Right lung (tissue), 5 donors: ENCODE measurements around the gene ZAP70. TPM values are rescaled to one million over a fixed set of nuclear protein-coding genes. Genes with fewer than 3 reads are reported as not detected.

ENCODE experiments used
- DNase-seq, 2 donors: peaks; one replicate each; pipeline ENCODE4 v3.0.0-alpha.2; 2013
- polyA plus RNA-seq, 5 donors: library from polyadenylated mRNA; unstranded; fragments of 120-200 nt; gene quantifications; one replicate each; pipeline versions ENCODE4 v1.2.1 to v1.2.3, GENCODE V29; 2013; ENCODE audit warnings: inconsistent platforms in 1 of 5, low replicate concordance in 1 of 5; ENCODE audit not compliant: insufficient read length in 5 of 5, insufficient read depth in 1 of 5

Gene ZAP70
- polyA plus RNA-seq, 5 donors: 1.5 to 2.4 (median 1.8) TPM

GRCh38 chr2:97732436-97733340, 19.3 kb downstream of the ZAP70 start:
- DNase-seq: no peak

GRCh38 chr2:97733341-97734035, 20.1 kb downstream of the ZAP70 start:
- DNase-seq: no peak

- DNase-seq: no peak
Observed at GRCh38 chr2:97734061-97735051, 21.0 kb downstream of the ZAP70 start.

GRCh38 chr2:97735161-97735561, 21.8 kb downstream of the ZAP70 start:
- DNase-seq: no peak

GRCh38 chr2:97736185-97736584, 22.8 kb downstream of the ZAP70 start:
- DNase-seq: no peak

- DNase-seq: no peak
Observed at GRCh38 chr2:97736608-97737330, 23.4 kb downstream of the ZAP70 start.

GRCh38 chr2:97737421-97738178, 24.2 kb downstream of the ZAP70 start:
- DNase-seq: no peak

- DNase-seq: no peak
Observed at GRCh38 chr2:97738179-97739019, 25.0 kb downstream of the ZAP70 start.

GRCh38 chr2:97739020-97739892, 25.9 kb downstream of the ZAP70 start:
- DNase-seq: no peak

- DNase-seq: no peak
Observed at GRCh38 chr2:97739893-97740245, 26.5 kb downstream of the ZAP70 start.

GRCh38 chr2:97740590-97741182, 27.3 kb downstream of the ZAP70 start:
- no peak for DNase-seq

GRCh38 chr2:97741251-97741650, 27.9 kb downstream of the ZAP70 start:
- no peak for DNase-seq

GRCh38 chr2:97741686-97742085, 28.3 kb downstream of the ZAP70 start:
- DNase-seq: no peak

GRCh38 chr2:97742381-97742847, 29.0 kb downstream of the ZAP70 start:
- DNase-seq: no peak

- no peak for DNase-seq
Observed at GRCh38 chr2:97743913-97744312, 30.5 kb downstream of the ZAP70 start.

- no peak for DNase-seq
Observed at GRCh38 chr2:97745474-97746174, 32.2 kb downstream of the ZAP70 start.

- DNase-seq: no peak
Observed at GRCh38 chr2:97747285-97747684, 33.9 kb downstream of the ZAP70 start.
